SK-N-SH (cell line): ENCODE results near the gene PNLIPRP1. TPM values are rescaled to one million over a fixed set of nuclear protein-coding genes. Genes with fewer than 3 reads are reported as not detected.

Experiments used
- CTCF ChIA-PET: fragments of 300-600, 350-600 bp; formaldehyde crosslinking; extraction: SDS; loops from one replicate; lab custom pipeline; 2021; lab: Yijun Ruan, JAX
- POLR2A ChIA-PET: fragments of 350-600 bp; sonication (Branson Sonifier 250); formaldehyde crosslinking; extraction: SDS; loops from one replicate; lab custom pipeline; 2020; ENCODE audit warnings: antibody characterized with exemption, inconsistent platforms; lab: Yijun Ruan, JAX
- DNase-seq: peaks from one replicate; pipeline ENCODE4 v3.0.0; 2012
- H2AFZ ChIP-seq: fragments of 200-600 bp; sonication (generic); 2 replicates; pipeline ENCODE4 v1.8.1; 2016; ENCODE audit warnings: antibody characterized with exemption, mild to moderate bottlenecking, low read depth
- H3F3A ChIP-seq: fragments of 200-600 bp; sonication (generic); replicated peaks from 2 replicates; pipeline ENCODE3; 2016; ENCODE audit warnings: antibody characterized with exemption, mild to moderate bottlenecking; ENCODE audit not compliant: insufficient read depth
- H3K27ac ChIP-seq, 2 experiments: fragments of 200-500 bp in 1 of 2; fragments of 200-600 bp in 1 of 2; sonication (Bioruptor generic) in 1 of 2; sonication (generic), shearing (Covaris generic) in 1 of 2; 2 replicates each; pipeline versions ENCODE4 v1.5.1 to v1.6.1; 2014 to 2016; ENCODE audit warnings: low read depth in 2 of 2, inconsistent platforms in 1 of 2, low read length in 1 of 2, mild to moderate bottlenecking in 1 of 2, mixed read lengths in 1 of 2
- H3K27me3 ChIP-seq: fragments of 200-600 bp; sonication (generic), shearing (Covaris generic); 2 replicates; pipeline ENCODE4 v1.6.1; 2016; ENCODE audit warnings: mixed run types; ENCODE audit not compliant: insufficient read depth
- H3K36me3 ChIP-seq, 2 experiments: fragments of 200-500 bp in 1 of 2; fragments of 200-600 bp in 1 of 2; sonication (Bioruptor generic) in 1 of 2; sonication (generic) in 1 of 2; replicated peaks in 1 of 2; 2 replicates each; pipeline versions ENCODE3 to v1.5.1; 2014 to 2016; ENCODE audit warnings: low read length in 1 of 2, mild to moderate bottlenecking in 1 of 2; ENCODE audit not compliant: insufficient read depth in 2 of 2, control insufficient read depth in 1 of 2
- H3K4me1 ChIP-seq, 2 experiments: fragments of 200-500 bp in 1 of 2; fragments of 200-600 bp in 1 of 2; sonication (Bioruptor generic) in 1 of 2; sonication (generic), shearing (Covaris generic) in 1 of 2; 2 replicates each; pipeline versions ENCODE4 v1.5.1 to v1.6.1; 2014 to 2016; ENCODE audit warnings: low read depth in 1 of 2, low read length in 1 of 2, mixed run types in 1 of 2; ENCODE audit not compliant: insufficient read depth in 2 of 2, control insufficient read depth in 1 of 2
- H3K4me2 ChIP-seq: fragments of 200-600 bp; sonication (generic), shearing (Covaris generic); 2 replicates; pipeline ENCODE4 v1.6.1; 2017; ENCODE audit warnings: mixed run types
- H3K4me3 ChIP-seq, 2 experiments: fragments of 200-500 bp in 1 of 2; fragments of 200-600 bp in 1 of 2; sonication (Bioruptor generic) in 1 of 2; sonication (generic), shearing (Covaris generic) in 1 of 2; 2 replicates each; pipeline versions ENCODE4 v1.5.1 to v1.8.1; 2014 to 2016; ENCODE audit warnings: low read depth in 2 of 2, inconsistent platforms in 1 of 2, low read length in 1 of 2, mild to moderate bottlenecking in 1 of 2, mixed read lengths in 1 of 2, moderate library complexity in 1 of 2
- H3K79me2 ChIP-seq: fragments of 200-600 bp; sonication (generic); 2 replicates; pipeline ENCODE4 v1.8.1; 2017; ENCODE audit warnings: mild to moderate bottlenecking; ENCODE audit not compliant: insufficient read depth
- H3K9ac ChIP-seq: fragments of 200-600 bp; sonication (generic); 2 replicates; pipeline ENCODE4 v1.6.1; 2017; ENCODE audit warnings: mixed run types
- H3K9me2 ChIP-seq: fragments of 200-600 bp; sonication (generic); 2 replicates; pipeline ENCODE4 v1.6.1; 2017; ENCODE audit warnings: mixed run types
- H3K9me3 ChIP-seq: fragments of 200-600 bp; sonication (generic); 2 replicates; pipeline ENCODE4 v1.6.1; 2017; ENCODE audit warnings: mixed run types, mild to moderate bottlenecking, moderate library complexity
- H4K20me1 ChIP-seq: fragments of 200-600 bp; sonication (generic); 2 replicates; pipeline ENCODE4 v1.6.1; 2017; ENCODE audit warnings: mild to moderate bottlenecking, mixed run types; ENCODE audit not compliant: insufficient read depth
- CHD2 ChIP-seq: fragments of 150-350 bp; IDR thresholded peaks from 2 replicates; pipeline ENCODE4 v1.6.1; 2018; ENCODE audit warnings: low read length; ENCODE audit not compliant: partially characterized antibody
- FOSL2 ChIP-seq: IDR thresholded peaks from 2 replicates; pipeline ENCODE4 v1.4.0; 2012; ENCODE audit warnings: low read depth, mild to moderate bottlenecking, moderate library complexity, borderline replicate concordance
- GATA2 ChIP-seq: sonication (generic); formaldehyde crosslinking; IDR thresholded peaks from 2 replicates; pipeline ENCODE4 v1.5.0; 2020; ENCODE audit warnings: mild to moderate bottlenecking, missing genetic modification reagents
- NRF1 ChIP-seq: IDR thresholded peaks from 2 replicates; pipeline ENCODE4 v1.6.1; 2012; ENCODE audit warnings: low read depth, mild to moderate bottlenecking, low read length
- RCOR1 ChIP-seq: fragments of 150-350 bp; IDR thresholded peaks from 2 replicates; pipeline ENCODE4 v1.6.1; 2017; ENCODE audit warnings: antibody characterized with exemption, low read length
- RFX5 ChIP-seq: IDR thresholded peaks from 2 replicates; pipeline ENCODE4 v1.6.1; 2012; ENCODE audit warnings: mild to moderate bottlenecking, improper control_type of control experiment, low read length
- RXRA ChIP-seq: IDR thresholded peaks from 2 replicates; pipeline ENCODE4 v1.4.0; 2012; ENCODE audit warnings: low read depth, mild to moderate bottlenecking, borderline replicate concordance
- SIN3A ChIP-seq: IDR thresholded peaks from 2 replicates; pipeline ENCODE4 v1.6.1; 2012; ENCODE audit warnings: low read depth, mild to moderate bottlenecking, low read length, moderate library complexity, borderline replicate concordance
- TCF12 ChIP-seq: IDR thresholded peaks from 2 replicates; pipeline ENCODE4 v1.4.0; 2012
- WGBS: methylation state at CpG from one replicate; pipeline ENCODE4 v1.1.6; 2017; ENCODE audit warnings: low lambda C conversion rate; 5-methylcytosine and 5-hydroxymethylcytosine counted together
- polyA plus RNA-seq, 3 experiments: library from polyadenylated mRNA; depleted of rRNA; stranded (reverse); fragments of >200 nt; gene quantifications; 2 replicates each; pipeline ENCODE4 v1.2.3, GENCODE V29; 2012
- TF ChIP-seq, protein P1 (sequence below): IDR thresholded peaks from 2 replicates; pipeline ENCODE4 v1.4.0; 2012; ENCODE audit warnings: low read depth, borderline replicate concordance
- TF ChIP-seq, protein P2 (sequence below): IDR thresholded peaks from 2 replicates; pipeline ENCODE4 v1.4.0; 2012; ENCODE audit warnings: low read depth
- TF ChIP-seq, protein P3 (sequence below): IDR thresholded peaks from 2 replicates; pipeline ENCODE4 v1.4.0; 2012; ENCODE audit warnings: low read depth, borderline replicate concordance
- TF ChIP-seq, protein P4 (sequence below): fragments of 200-600 bp; sonication (generic); IDR thresholded peaks from 2 replicates; pipeline ENCODE4 v1.6.1; 2017; ENCODE audit warnings: antibody characterized with exemption, mild to moderate bottlenecking, moderate library complexity

Gene PNLIPRP1
- polyA plus RNA-seq, 1 of the 3 experiments (the other 2 are of a cell fraction) = not detected

DNA sequence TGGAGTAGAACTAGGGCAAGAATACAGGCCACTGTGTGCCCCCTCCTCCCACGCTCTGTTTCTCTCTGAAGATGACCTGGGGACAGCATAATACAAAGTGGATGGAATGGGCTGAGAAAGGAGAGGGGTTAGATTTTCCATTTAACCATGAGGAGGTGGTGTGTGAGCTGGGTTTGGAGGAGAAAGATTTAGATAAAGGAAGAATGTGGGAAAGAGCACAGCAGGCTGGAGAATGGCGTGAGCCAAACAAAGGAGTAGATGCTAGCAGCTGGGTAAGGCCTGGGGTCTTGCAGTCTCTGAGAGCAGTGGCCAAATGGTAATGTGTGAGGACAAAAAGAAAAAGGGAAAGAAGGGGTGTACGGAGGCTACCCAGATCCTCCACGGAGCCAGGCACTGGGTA is 38.6 kb downstream of the PNLIPRP1 start:
- H3K9me3 ChIP-seq = no peaks in the 10 kb centered on the region
- TF ChIP-seq RFX5 = no peak
- TF ChIP-seq, protein P1, sequence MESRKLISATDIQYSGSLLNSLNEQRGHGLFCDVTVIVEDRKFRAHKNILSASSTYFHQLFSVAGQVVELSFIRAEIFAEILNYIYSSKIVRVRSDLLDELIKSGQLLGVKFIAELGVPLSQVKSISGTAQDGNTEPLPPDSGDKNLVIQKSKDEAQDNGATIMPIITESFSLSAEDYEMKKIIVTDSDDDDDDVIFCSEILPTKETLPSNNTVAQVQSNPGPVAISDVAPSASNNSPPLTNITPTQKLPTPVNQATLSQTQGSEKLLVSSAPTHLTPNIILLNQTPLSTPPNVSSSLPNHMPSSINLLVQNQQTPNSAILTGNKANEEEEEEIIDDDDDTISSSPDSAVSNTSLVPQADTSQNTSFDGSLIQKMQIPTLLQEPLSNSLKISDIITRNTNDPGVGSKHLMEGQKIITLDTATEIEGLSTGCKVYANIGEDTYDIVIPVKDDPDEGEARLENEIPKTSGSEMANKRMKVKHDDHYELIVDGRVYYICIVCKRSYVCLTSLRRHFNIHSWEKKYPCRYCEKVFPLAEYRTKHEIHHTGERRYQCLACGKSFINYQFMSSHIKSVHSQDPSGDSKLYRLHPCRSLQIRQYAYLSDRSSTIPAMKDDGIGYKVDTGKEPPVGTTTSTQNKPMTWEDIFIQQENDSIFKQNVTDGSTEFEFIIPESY = no peak
- TF ChIP-seq GATA2 (CRISPR knock-in tag) = no peak
- TF ChIP-seq, protein P2, sequence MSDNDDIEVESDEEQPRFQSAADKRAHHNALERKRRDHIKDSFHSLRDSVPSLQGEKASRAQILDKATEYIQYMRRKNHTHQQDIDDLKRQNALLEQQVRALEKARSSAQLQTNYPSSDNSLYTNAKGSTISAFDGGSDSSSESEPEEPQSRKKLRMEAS = no peak
- TF ChIP-seq, protein P3, sequence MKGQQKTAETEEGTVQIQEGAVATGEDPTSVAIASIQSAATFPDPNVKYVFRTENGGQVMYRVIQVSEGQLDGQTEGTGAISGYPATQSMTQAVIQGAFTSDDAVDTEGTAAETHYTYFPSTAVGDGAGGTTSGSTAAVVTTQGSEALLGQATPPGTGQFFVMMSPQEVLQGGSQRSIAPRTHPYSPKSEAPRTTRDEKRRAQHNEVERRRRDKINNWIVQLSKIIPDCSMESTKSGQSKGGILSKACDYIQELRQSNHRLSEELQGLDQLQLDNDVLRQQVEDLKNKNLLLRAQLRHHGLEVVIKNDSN = no peak
- no peak for TF ChIP-seq TCF12
- TF ChIP-seq RXRA = no peak
- no peak for TF ChIP-seq FOSL2
- TF ChIP-seq NRF1 = no peak
- no peak for TF ChIP-seq SIN3A
- TF ChIP-seq, protein P4, sequence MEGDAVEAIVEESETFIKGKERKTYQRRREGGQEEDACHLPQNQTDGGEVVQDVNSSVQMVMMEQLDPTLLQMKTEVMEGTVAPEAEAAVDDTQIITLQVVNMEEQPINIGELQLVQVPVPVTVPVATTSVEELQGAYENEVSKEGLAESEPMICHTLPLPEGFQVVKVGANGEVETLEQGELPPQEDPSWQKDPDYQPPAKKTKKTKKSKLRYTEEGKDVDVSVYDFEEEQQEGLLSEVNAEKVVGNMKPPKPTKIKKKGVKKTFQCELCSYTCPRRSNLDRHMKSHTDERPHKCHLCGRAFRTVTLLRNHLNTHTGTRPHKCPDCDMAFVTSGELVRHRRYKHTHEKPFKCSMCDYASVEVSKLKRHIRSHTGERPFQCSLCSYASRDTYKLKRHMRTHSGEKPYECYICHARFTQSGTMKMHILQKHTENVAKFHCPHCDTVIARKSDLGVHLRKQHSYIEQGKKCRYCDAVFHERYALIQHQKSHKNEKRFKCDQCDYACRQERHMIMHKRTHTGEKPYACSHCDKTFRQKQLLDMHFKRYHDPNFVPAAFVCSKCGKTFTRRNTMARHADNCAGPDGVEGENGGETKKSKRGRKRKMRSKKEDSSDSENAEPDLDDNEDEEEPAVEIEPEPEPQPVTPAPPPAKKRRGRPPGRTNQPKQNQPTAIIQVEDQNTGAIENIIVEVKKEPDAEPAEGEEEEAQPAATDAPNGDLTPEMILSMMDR = no peak
- no peak for TF ChIP-seq CHD2
- no peak for TF ChIP-seq RCOR1
- TF ChIP-seq, all 33 proteins: peak for 0
- 54% methylated on average over 4 of the region's 4 CpGs for WGBS
- Histone ChIP-seq H2AFZ (no peak overlapping the region), H3K9ac (no peak overlapping the region), H3F3A (no peaks in the 10 kb centered on the region), H3K9me2 (no peaks in the 10 kb centered on the region), H3K27ac (no peak overlapping the region), H3K4me2 (no peak overlapping the region), H3K4me1 (no peaks in the 10 kb centered on the region; a peak in 1 of 4 replicates), H4K20me1 (no peaks in the 10 kb centered on the region), H3K79me2 (no peaks in the 10 kb centered on the region), H3K4me3 (no peak overlapping the region), H3K36me3 (no peaks in the 10 kb centered on the region), H3K27me3 (peaks cover 5% of the 10 kb centered on the region; the same call in 1 of the 2 replicates)
- no peak for DNase-seq
- CTCF ChIA-PET = interaction anchor here (1.0 to 10.0 kb wide), 6 partner anchors 14 to 546 kb away, joined by 3 to 142 read pairs (median 20); no protein-coding TSS in a partner anchor
- POLR2A ChIA-PET = no interaction called here
